IMR-90 (cell line): ENCODE results near the gene CDH16. TPM values are rescaled to one million over a fixed set of nuclear protein-coding genes. Genes with fewer than 3 reads are reported as not detected.

Experiments used
- ATAC-seq: fragments of 200-7000 bp; cut with Tn5 transposase; 2 replicates; pipeline ENCODE4 v1.9.1; 2020; ENCODE audit warnings: low read depth, mild to moderate bottlenecking, moderate library complexity
- BruUV-seq: library from RNA; stranded (reverse); fragments of 400-500 nt; replicated peaks from 2 replicates; lab custom pipeline; 2021; lab: Mats Ljungman, UMichigan
- CTCF ChIA-PET: fragments of 300-600 bp; formaldehyde crosslinking; extraction: SDS; loops from one replicate; lab custom pipeline; 2021; ENCODE audit warnings: antibody characterized with exemption; lab: Yijun Ruan, JAX
- POLR2A ChIA-PET: fragments of 300-600 bp; sonication (Branson Sonifier 250); formaldehyde crosslinking; loops from one replicate; lab custom pipeline; 2022; ENCODE audit warnings: antibody characterized with exemption; ENCODE audit not compliant: unreplicated experiment; lab: Charles Lee
- DNase-seq: peaks from one replicate; pipeline ENCODE4 v3.0.0; 2013
- H2AFZ ChIP-seq: replicated peaks from 2 replicates; pipeline ENCODE3; 2013; ENCODE audit warnings: low read length, mild to moderate bottlenecking; ENCODE audit not compliant: poor library complexity
- H2AK5ac ChIP-seq: 2 replicates; pipeline ENCODE4 v1.6.1; 2013; ENCODE audit warnings: low read depth, low read length, inconsistent platforms
- H2AK9ac ChIP-seq: replicated peaks from 2 replicates; pipeline ENCODE3; 2013; ENCODE audit warnings: mild to moderate bottlenecking, low read depth, low read length, moderate library complexity; ENCODE audit not compliant: poor library complexity
- H2BK120ac ChIP-seq: 2 replicates; pipeline ENCODE4 v1.6.1; 2013; ENCODE audit warnings: low read depth, low read length, inconsistent platforms
- H2BK15ac ChIP-seq: 3 replicates; pipeline ENCODE4 v1.6.1; 2013; ENCODE audit warnings: low read depth, low read length, inconsistent platforms
- H2BK20ac ChIP-seq: 2 replicates; pipeline ENCODE4 v1.6.1; 2013; ENCODE audit warnings: low read depth, mild to moderate bottlenecking, inconsistent platforms, low read length, moderate library complexity
- H2BK5ac ChIP-seq: 2 replicates; pipeline ENCODE4 v1.6.1; 2013; ENCODE audit warnings: mild to moderate bottlenecking, low read depth, low read length, inconsistent platforms; ENCODE audit not compliant: poor library complexity, severe bottlenecking
- H3K14ac ChIP-seq: replicated peaks from 2 replicates; pipeline ENCODE4 v1.6.1; 2013; ENCODE audit warnings: low read depth, low read length, inconsistent platforms
- H3K18ac ChIP-seq: 2 replicates; pipeline ENCODE4 v1.6.1; 2013; ENCODE audit warnings: low read depth, low read length, control low read depth
- H3K23ac ChIP-seq: 2 replicates; pipeline ENCODE4 v1.6.1; 2013; ENCODE audit warnings: low read depth, low read length, inconsistent platforms
- H3K27ac ChIP-seq: 2 replicates; pipeline ENCODE4 v1.5.1; 2013; ENCODE audit warnings: mild to moderate bottlenecking, control low read depth, low read length; ENCODE audit not compliant: insufficient read depth
- H3K27me3 ChIP-seq: 2 replicates; pipeline ENCODE4 v1.6.1; 2013; ENCODE audit warnings: low read length; ENCODE audit not compliant: control insufficient read depth, insufficient read depth
- H3K36me3 ChIP-seq: 2 replicates; pipeline ENCODE4 v1.6.1; 2013; ENCODE audit warnings: low read length, mixed read lengths; ENCODE audit not compliant: control insufficient read depth, insufficient read depth
- H3K4ac ChIP-seq: 2 replicates; pipeline ENCODE4 v1.6.1; 2013; ENCODE audit warnings: low read depth, low read length, inconsistent platforms
- H3K4me1 ChIP-seq: 2 replicates; pipeline ENCODE4 v1.6.1; 2013; ENCODE audit warnings: low read length, mixed read lengths; ENCODE audit not compliant: control insufficient read depth, insufficient read depth
- H3K4me2 ChIP-seq: 2 replicates; pipeline ENCODE4 v1.6.1; 2013; ENCODE audit warnings: low read depth, mild to moderate bottlenecking, control low read depth, low read length, moderate library complexity
- H3K4me3 ChIP-seq: 2 replicates; pipeline ENCODE4 v1.5.1; 2013; ENCODE audit warnings: low read depth, mild to moderate bottlenecking, control low read depth, low read length, moderate library complexity; ENCODE audit not compliant: insufficient read depth
- H3K56ac ChIP-seq: 2 replicates; pipeline ENCODE4 v1.6.1; 2013; ENCODE audit warnings: low read length, inconsistent platforms; ENCODE audit not compliant: insufficient read depth; ENCODE audit errors: extremely low read depth
- H3K79me1 ChIP-seq, 2 experiments: 2 replicates each; pipeline ENCODE4 v1.6.1; 2013; ENCODE audit warnings: low read length in 2 of 2, inconsistent platforms in 1 of 2, low read depth in 1 of 2
- H3K9ac ChIP-seq: 2 replicates; pipeline ENCODE4 v1.6.1; 2013; ENCODE audit warnings: low read depth, low read length, control low read depth
- H3K9me1 ChIP-seq: 2 replicates; pipeline ENCODE4 v1.6.1; 2013; ENCODE audit warnings: low read length, inconsistent platforms; ENCODE audit not compliant: insufficient read depth
- H3K9me3 ChIP-seq: 2 replicates; pipeline ENCODE4 v1.6.1; 2013; ENCODE audit warnings: low read length; ENCODE audit not compliant: control insufficient read depth, insufficient read depth
- H4K20me1 ChIP-seq: 2 replicates; pipeline ENCODE4 v1.6.1; 2013; ENCODE audit warnings: low read length, inconsistent platforms; ENCODE audit not compliant: insufficient read depth
- H4K5ac ChIP-seq: 2 replicates; pipeline ENCODE4 v1.6.1; 2013; ENCODE audit warnings: mild to moderate bottlenecking, low read depth, low read length, control low read depth
- H4K8ac ChIP-seq, 2 experiments: 2 replicates each; pipeline ENCODE4 v1.6.1; 2013; ENCODE audit warnings: low read depth in 2 of 2, low read length in 2 of 2, control low read depth in 1 of 2, inconsistent platforms in 1 of 2
- H4K91ac ChIP-seq: 2 replicates; pipeline ENCODE4 v1.6.1; 2013; ENCODE audit warnings: low read depth, low read length, inconsistent platforms; ENCODE audit not compliant: insufficient read depth
- BHLHE40 ChIP-seq: fragments of 150-350 bp; IDR thresholded peaks from 2 replicates; pipeline ENCODE4 v1.6.1; 2016; ENCODE audit warnings: mild to moderate bottlenecking, low read depth, low read length
- CEBPB ChIP-seq: IDR thresholded peaks from 2 replicates; pipeline ENCODE4 v1.6.1; 2012; ENCODE audit warnings: low read depth, low read length, improper control_type of control experiment
- CHD1 ChIP-seq: IDR thresholded peaks from 2 replicates; pipeline ENCODE4 v1.6.1; 2012; ENCODE audit warnings: low read depth, low read length, improper control_type of control experiment
- CTCF ChIP-seq: conservative IDR thresholded peaks from 2 replicates; pipeline ENCODE4 v1.5.1; 2012; ENCODE audit warnings: mild to moderate bottlenecking, low read depth, low read length, improper control_type of control experiment
- ELK1 ChIP-seq: fragments of 150-350 bp; IDR thresholded peaks from 2 replicates; pipeline ENCODE4 v1.6.1; 2016; ENCODE audit warnings: low read depth, mild to moderate bottlenecking, low read length, moderate library complexity, borderline replicate concordance
- FOS ChIP-seq: fragments of 150-350 bp; IDR thresholded peaks from 2 replicates; pipeline ENCODE4 v1.6.1; 2016; ENCODE audit warnings: low read depth, low read length
- MAFK ChIP-seq: IDR thresholded peaks from 2 replicates; pipeline ENCODE4 v1.6.1; 2012; ENCODE audit warnings: low read depth, low read length, improper control_type of control experiment
- MAZ ChIP-seq: IDR thresholded peaks from 2 replicates; pipeline ENCODE4 v1.6.1; 2012; ENCODE audit warnings: low read depth, mild to moderate bottlenecking, low read length, improper control_type of control experiment, moderate library complexity, borderline replicate concordance
- MXI1 ChIP-seq: IDR thresholded peaks from 2 replicates; pipeline ENCODE4 v1.6.1; 2012; ENCODE audit warnings: low read depth, mild to moderate bottlenecking, low read length, moderate library complexity, borderline replicate concordance
- NFE2L2 ChIP-seq: fragments of 150-350 bp; IDR thresholded peaks from 2 replicates; pipeline ENCODE4 v1.6.1; 2016; ENCODE audit warnings: low read depth, mild to moderate bottlenecking, low read length
- POLR2A ChIP-seq: IDR thresholded peaks from 2 replicates; pipeline ENCODE4 v1.6.1; 2012; ENCODE audit warnings: mild to moderate bottlenecking, low read depth, low read length
- RAD21 ChIP-seq: IDR thresholded peaks from 2 replicates; pipeline ENCODE4 v1.6.1; 2012; ENCODE audit warnings: low read length, improper control_type of control experiment
- RCOR1 ChIP-seq: IDR thresholded peaks from 2 replicates; pipeline ENCODE4 v1.6.1; 2012; ENCODE audit warnings: mild to moderate bottlenecking, low read length, improper control_type of control experiment; ENCODE audit not compliant: insufficient replicate concordance
- RFX5 ChIP-seq: IDR thresholded peaks from 2 replicates; pipeline ENCODE4 v1.8.0; 2012; ENCODE audit warnings: low read depth, mild to moderate bottlenecking, low read length, moderate library complexity
- SMC3 ChIP-seq: fragments of 150-350 bp; IDR thresholded peaks from 2 replicates; pipeline ENCODE4 v1.6.1; 2016; ENCODE audit warnings: low read depth, mild to moderate bottlenecking, antibody characterized with exemption, low read length, moderate library complexity
- USF2 ChIP-seq: fragments of 150-350 bp; IDR thresholded peaks from 2 replicates; pipeline ENCODE4 v1.6.1; 2017; ENCODE audit warnings: mild to moderate bottlenecking, antibody characterized with exemption, low read length, low read depth
- WGBS, 2 experiments: methylation state at CpG; one replicate each; pipeline versions ENCODE4 v1.1.5 to v1.1.7; 2013; ENCODE audit warnings: missing lambda C conversion rate in 2 of 2; ENCODE audit not compliant: insufficient read length in 1 of 2; ENCODE audit errors: extremely low coverage in 2 of 2; 5-methylcytosine and 5-hydroxymethylcytosine counted together
- dilution Hi-C: fragments of 300-500 bp; cut with HindIII; formaldehyde crosslinking; loops from one replicate; pipeline ENCODE4 v1.14.3; 2018; ENCODE audit warnings: low sequenced_read_pairs; ENCODE audit not compliant: unreplicated experiment
- in situ Hi-C: fragments of 300-500 bp; cut with MboI; formaldehyde crosslinking; loops from 3 replicates; pipeline ENCODE4 v1.14.3; 2019; ENCODE audit warnings: low sequenced_read_pairs, inconsistent platforms, mixed read lengths
- intact Hi-C: fragments of 100-400 bp; cut with micrococcal nuclease; formaldehyde crosslinking; loops from 2 replicates; pipeline ENCODE4 v1.10.0; 2022
- polyA plus RNA-seq, 3 experiments: library from polyadenylated mRNA; depleted of rRNA; stranded (reverse); fragments of >200 nt; gene quantifications; 2 replicates each; pipeline ENCODE4 v1.2.3, GENCODE V29; 2012; ENCODE audit warnings: low replicate concordance in 1 of 3
- total RNA-seq: library from RNA; depleted of rRNA; stranded (reverse); fragments of >200 nt; gene quantifications from 2 replicates; pipeline ENCODE4 v1.2.3, GENCODE V29; 2012

The CDH16 gene
- total and polyA plus RNA-seq, 2 of the 4 experiments (the other 2 are of a cell fraction): not detected

- Histone ChIP-seq H3K4me3 (no peak overlapping the region), H3K27ac (no peak overlapping the region), H2AFZ (no peak overlapping the region), H2BK15ac (no peak overlapping the region), H3K9me1 (peaks cover 6% of the 10 kb centered on the region; the same call in 1 of the 2 replicates), H2BK120ac (no peak overlapping the region), H3K4ac (no peak overlapping the region), H3K79me1 (no peaks in the 10 kb centered on the region), H3K9ac (no peak overlapping the region), H3K4me1 (peaks cover 11% of the 10 kb centered on the region), H3K27me3 (peaks cover 25% of the 10 kb centered on the region), H4K5ac (no peak overlapping the region), H3K36me3 (no peaks in the 10 kb centered on the region), H2AK5ac (no peak overlapping the region), H3K14ac (no peak overlapping the region), H4K8ac (no peak overlapping the region), H4K91ac (no peak overlapping the region), H2AK9ac (no peak overlapping the region), H2BK20ac (no peak overlapping the region), H3K18ac (no peak overlapping the region), H3K56ac (no peak overlapping the region), H3K23ac (no peak overlapping the region), H4K20me1 (no peaks in the 10 kb centered on the region), H3K9me3 (no peaks in the 10 kb centered on the region), H3K4me2 (no peak overlapping the region), H2BK5ac (no peak overlapping the region)
- BruUV-seq: no TSS peak
- TF ChIP-seq MAZ (no peak), POLR2A (no peak; the same call in none of the 2 replicates), USF2 (no peak), RAD21 (no peak), SMC3 (no peak), CEBPB (no peak), CTCF (no peak), FOS (no peak), RFX5 (no peak), RCOR1 (no peak), MXI1 (no peak), MAFK (no peak), ELK1 (no peak), BHLHE40 (no peak), CHD1 (no peak), NFE2L2 (no peak)
- POLR2A ChIA-PET: no interaction called here
- in situ Hi-C loops: no loop called here
- dilution Hi-C loops: no loop called here
- ATAC-seq (no peak), DNase-seq (no peak)
- WGBS, 2 experiments: 85% methylated on average over 15 of the region's 42 CpGs; no CpG with 5 or more reads in 1 of the 2 experiments
- intact Hi-C loops: no loop called here
- CTCF ChIA-PET: no interaction called here
These were observed 3.2 kb upstream of the CDH16 start for GRCh38 chr16:66921729-66922450.
